Activated CD8-positive, alpha-beta T cell treated with anti-CD3 and anti-CD28 coated beads for 36 hours (primary cell): ENCODE results near the gene DPCD. TPM values are rescaled to one million over a fixed set of nuclear protein-coding genes. Genes with fewer than 3 reads are reported as not detected.

Experiments
- ATAC-seq: fragments of 200-7000 bp; cut with Tn5 transposase; one replicate; pipeline ENCODE4 v1.10.0; 2021; ENCODE audit warnings: mild to moderate bottlenecking, moderate library complexity
- CTCF ChIA-PET: fragments of 350-600 bp; sonication (Branson Sonifier 250); formaldehyde crosslinking; loops from one replicate; lab custom pipeline; 2021; ENCODE audit warnings: antibody characterized with exemption; lab: Charles Lee
- POLR2A ChIA-PET: fragments of 350-600 bp; sonication (Branson Sonifier 250); formaldehyde crosslinking; loops from one replicate; lab custom pipeline; 2021; ENCODE audit warnings: antibody characterized with exemption; lab: Charles Lee
- DNase-seq: peaks from one replicate; pipeline ENCODE4 v3.0.0-alpha.2; 2020
- H3K27ac Mint-ChIP-seq: one replicate; pipeline ENCODE4 v1.8.0; 2021; ENCODE audit warnings: mild to moderate bottlenecking, mixed read lengths
- H3K27me3 Mint-ChIP-seq: one replicate; pipeline ENCODE4 v1.8.0; 2021; ENCODE audit warnings: mixed read lengths
- H3K36me3 Mint-ChIP-seq: one replicate; pipeline ENCODE4 v1.8.0; 2021; ENCODE audit warnings: low read depth, mixed read lengths
- H3K4me1 Mint-ChIP-seq: one replicate; pipeline ENCODE4 v1.8.0; 2021; ENCODE audit warnings: low read depth, mixed read lengths
- H3K4me3 Mint-ChIP-seq: one replicate; pipeline ENCODE4 v1.8.0; 2021; ENCODE audit warnings: mild to moderate bottlenecking, moderate library complexity, mixed read lengths
- H3K9me3 Mint-ChIP-seq: one replicate; pipeline ENCODE4 v1.8.0; 2021; ENCODE audit warnings: mixed read lengths
- intact Hi-C: fragments of 100-400 bp; cut with micrococcal nuclease; formaldehyde crosslinking; loops from one replicate; pipeline ENCODE4 v1.10.0; 2022
- total RNA-seq, 2 experiments: library from RNA; stranded (reverse); gene quantifications; one replicate each; pipeline ENCODE4 v1.2.3, GENCODE V29; 2021
- TF ChIP-seq, protein P1 (sequence below): fragments of 200-600 bp; IDR thresholded peaks from one replicate; pipeline ENCODE4 v1.8.0; 2022; ENCODE audit warnings: antibody characterized with exemption, mild to moderate bottlenecking

DPCD gene
- total RNA-seq, 2 experiments from 2014 or later = 19.0 TPM

DNA sequence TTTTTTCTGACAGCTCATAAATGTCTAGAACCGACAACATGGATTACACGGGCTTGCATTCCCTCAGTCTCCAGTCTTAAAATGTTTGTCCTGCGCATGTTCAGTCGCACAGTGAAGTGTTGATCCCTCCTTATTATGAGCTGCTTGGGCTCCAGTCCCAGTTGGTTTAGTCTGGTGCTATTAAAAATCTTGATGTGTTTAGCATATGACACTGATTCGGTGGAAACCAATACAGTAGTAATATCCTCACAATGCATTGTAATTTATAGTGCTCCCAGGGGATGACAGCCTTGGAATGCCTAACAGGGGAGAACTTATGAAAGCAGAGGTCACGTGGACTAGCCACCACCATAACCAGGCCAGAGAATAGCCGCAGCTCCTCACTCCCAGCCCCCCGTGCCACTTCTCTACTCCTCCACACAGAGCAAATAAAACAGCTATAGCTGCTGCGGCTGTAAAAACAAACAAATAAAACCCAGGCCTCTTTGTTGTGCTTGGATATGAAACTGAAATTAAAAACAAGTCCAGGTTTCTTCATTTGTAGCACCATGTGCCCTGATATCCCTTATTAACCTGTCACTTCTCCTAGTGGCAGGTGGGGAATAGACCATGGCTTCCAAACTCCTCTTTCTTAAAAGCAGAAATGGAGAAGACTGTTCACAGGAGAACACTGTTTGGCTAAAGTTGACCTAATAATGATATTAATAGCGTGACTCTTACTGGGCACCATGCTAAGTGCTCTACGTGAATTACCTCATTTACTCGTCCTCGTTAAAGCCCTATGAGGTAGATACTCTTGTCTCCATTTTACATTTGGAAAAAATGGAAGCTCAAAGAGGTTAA is 7.7 kb downstream of the DPCD start:
- CTCF ChIA-PET = interaction anchor here (1.1 to 6.3 kb wide), 5 partner anchors 13 to 381 kb away, joined by 3 to 34 read pairs (median 4); partner anchors contain the start of gene NPM3
- TF ChIP-seq, protein P1, sequence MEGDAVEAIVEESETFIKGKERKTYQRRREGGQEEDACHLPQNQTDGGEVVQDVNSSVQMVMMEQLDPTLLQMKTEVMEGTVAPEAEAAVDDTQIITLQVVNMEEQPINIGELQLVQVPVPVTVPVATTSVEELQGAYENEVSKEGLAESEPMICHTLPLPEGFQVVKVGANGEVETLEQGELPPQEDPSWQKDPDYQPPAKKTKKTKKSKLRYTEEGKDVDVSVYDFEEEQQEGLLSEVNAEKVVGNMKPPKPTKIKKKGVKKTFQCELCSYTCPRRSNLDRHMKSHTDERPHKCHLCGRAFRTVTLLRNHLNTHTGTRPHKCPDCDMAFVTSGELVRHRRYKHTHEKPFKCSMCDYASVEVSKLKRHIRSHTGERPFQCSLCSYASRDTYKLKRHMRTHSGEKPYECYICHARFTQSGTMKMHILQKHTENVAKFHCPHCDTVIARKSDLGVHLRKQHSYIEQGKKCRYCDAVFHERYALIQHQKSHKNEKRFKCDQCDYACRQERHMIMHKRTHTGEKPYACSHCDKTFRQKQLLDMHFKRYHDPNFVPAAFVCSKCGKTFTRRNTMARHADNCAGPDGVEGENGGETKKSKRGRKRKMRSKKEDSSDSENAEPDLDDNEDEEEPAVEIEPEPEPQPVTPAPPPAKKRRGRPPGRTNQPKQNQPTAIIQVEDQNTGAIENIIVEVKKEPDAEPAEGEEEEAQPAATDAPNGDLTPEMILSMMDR = no peak
- intact Hi-C loops = no loop called here
- no peaks in the 10 kb centered on the region for H3K27me3 Mint-ChIP-seq
- H3K36me3 Mint-ChIP-seq = no peaks in the 10 kb centered on the region
- no peak overlapping the region for H3K27ac Mint-ChIP-seq
- no peaks in the 10 kb centered on the region for H3K9me3 Mint-ChIP-seq
- POLR2A ChIA-PET = interaction anchor here (1.1 to 1.2 kb wide), 2 partner anchors 20 to 21 kb away, joined by 3 to 4 read pairs; no protein-coding TSS in a partner anchor
- H3K4me1 Mint-ChIP-seq = no peaks in the 10 kb centered on the region
- ATAC-seq = no peak
- no peak for DNase-seq
- H3K4me3 Mint-ChIP-seq = no peak overlapping the region

DNA sequence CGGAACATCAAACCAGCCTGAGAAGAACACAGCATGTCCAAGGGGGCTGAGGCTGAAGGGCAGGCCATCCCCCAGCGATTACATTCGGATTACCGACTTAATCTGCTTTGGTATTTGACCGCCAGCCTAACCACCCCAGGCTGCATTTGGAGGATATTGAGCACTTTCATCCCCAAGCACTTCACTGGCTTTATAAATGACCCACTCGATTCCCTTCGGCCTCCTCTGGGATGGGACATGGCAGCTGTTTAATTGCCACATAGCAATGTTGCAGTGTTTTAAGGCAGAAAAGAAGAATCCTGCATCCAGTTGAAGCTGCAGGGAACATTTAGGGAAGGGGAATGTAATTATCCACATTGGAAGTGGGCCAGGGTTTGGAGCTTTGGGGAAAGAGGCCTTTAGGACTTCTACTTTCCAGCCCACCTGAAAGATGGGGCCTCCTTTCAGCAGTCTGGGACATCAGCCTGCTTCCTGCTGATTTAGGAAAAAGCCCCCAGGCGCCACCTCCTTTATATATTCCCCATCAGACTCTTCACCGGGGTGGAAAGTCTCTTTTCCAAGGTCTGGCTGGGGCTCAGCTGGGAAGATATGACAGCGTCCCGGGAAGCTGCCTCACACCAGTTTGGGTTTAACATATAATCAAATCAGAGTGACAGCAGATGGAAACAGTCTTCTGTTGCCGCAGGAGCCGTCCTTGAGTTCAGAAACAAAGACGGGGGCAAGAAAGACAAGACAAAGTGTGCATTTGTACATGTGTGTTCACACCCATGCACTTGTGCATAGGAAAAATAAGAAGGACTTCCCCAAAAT is 9.2 kb downstream of the DPCD start:
- no peaks in the 10 kb centered on the region for H3K36me3 Mint-ChIP-seq
- ChIA-PET POLR2A (interaction anchor here (1.1 kb wide), 1 partner anchor 20 kb away, joined by 3 read pairs; no protein-coding TSS in a partner anchor), CTCF (interaction anchor here (1.1 to 6.3 kb wide), 5 partner anchors 12 to 383 kb away, joined by 3 to 34 read pairs (median 4); partner anchors contain the start of gene NPM3)
- no peaks in the 10 kb centered on the region for H3K4me1 Mint-ChIP-seq
- DNase-seq = no peak
- TF ChIP-seq, protein P1 = no peak
- no peak overlapping the region for H3K4me3 Mint-ChIP-seq
- intact Hi-C loops = no loop called here
- H3K9me3 Mint-ChIP-seq = no peaks in the 10 kb centered on the region
- ATAC-seq = no peak
- H3K27ac Mint-ChIP-seq = no peak overlapping the region
- H3K27me3 Mint-ChIP-seq = no peaks in the 10 kb centered on the region

DNA sequence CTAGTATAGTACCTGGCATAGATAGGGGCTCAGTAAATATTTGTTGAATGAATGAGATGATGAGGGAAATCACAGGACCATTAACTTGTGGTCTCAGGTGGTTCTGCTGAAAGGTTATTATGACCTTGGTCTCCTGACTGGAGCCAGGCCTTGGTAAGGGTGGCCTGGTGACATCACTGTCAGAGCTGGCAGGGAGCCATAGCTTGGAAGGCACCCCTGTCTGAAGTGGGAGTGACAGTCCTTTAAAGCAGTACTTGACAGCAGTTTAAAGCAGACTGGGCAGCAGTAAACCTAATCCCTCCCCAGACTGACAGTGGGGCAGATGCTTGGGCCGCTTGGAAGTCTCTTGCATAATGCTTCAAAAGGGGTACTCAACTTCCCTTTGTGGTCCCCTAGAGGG is 13.4 kb downstream of the DPCD start:
- Mint-ChIP-seq H3K27ac (no peak overlapping the region), H3K9me3 (no peaks in the 10 kb centered on the region), H3K36me3 (peaks cover 1% of the 10 kb centered on the region), H3K4me3 (no peak overlapping the region), H3K27me3 (no peaks in the 10 kb centered on the region), H3K4me1 (no peaks in the 10 kb centered on the region)
- TF ChIP-seq, protein P1 = no peak
- ATAC-seq = no peak
- ChIA-PET POLR2A (no interaction called here), CTCF (interaction anchor here (1.1 to 8.5 kb wide), 6 partner anchors 8 to 180 kb away, joined by 3 to 180 read pairs (median 8); partner anchors contain the start of gene NPM3)
- DNase-seq = no peak
- intact Hi-C loops = no loop called here

DNA sequence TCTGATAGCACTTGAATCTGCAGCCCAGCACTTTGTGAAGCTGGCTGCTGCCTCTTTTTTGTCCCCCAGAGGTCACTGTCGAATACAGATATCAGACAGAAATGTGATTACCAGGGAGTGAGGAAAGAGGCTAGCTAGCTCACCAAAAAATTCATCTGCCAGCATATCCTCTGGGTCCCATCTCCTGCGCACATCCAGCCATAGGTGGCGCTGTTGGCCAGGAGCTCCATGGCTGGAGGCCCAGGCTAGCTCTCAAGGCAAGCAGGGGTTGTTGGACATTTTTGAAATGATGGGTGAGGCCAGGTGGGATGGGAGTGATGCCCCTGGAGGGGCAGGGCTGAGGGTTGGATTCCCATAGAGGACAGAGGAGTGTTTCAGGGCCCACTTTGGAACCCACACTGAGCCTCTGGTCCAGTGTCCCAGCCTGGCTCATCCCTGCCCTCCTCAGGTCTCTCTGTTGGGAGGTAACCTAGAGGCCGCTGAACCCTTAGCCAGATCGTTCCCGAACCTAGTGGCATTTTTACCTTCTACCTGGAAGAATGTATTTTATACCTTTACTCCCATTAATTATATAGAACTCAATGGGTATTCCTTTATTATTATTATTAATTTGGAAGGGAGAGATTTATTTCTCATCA is 14.8 kb downstream of the DPCD start:
- ChIA-PET POLR2A (interaction anchor here (0.6 to 1.1 kb wide), 2 partner anchors 170 to 946 kb away, joined by 3 read pairs; no protein-coding TSS in a partner anchor), CTCF (interaction anchor here (0.6 to 8.5 kb wide), 51 partner anchors 9 to 535 kb away, joined by 3 to 180 read pairs (median 3); partner anchors contain the start of genes DPCD, FGF8, KCNIP2 and NPM3)
- ATAC-seq = peak; percentile 96
- Mint-ChIP-seq H3K9me3 (no peaks in the 10 kb centered on the region), H3K4me3 (no peak overlapping the region), H3K27ac (no peak overlapping the region), H3K36me3 (peaks cover 1% of the 10 kb centered on the region), H3K4me1 (no peaks in the 10 kb centered on the region), H3K27me3 (no peaks in the 10 kb centered on the region)
- intact Hi-C loops = loop anchor here (2.0 kb wide), 1 partner anchor 178 kb away; no protein-coding TSS in a partner anchor
- TF ChIP-seq, protein P1 = peak; percentile 90
- DNase-seq = peak; percentile 89
